ENCODE results near the gene AQP2.

DNA sequence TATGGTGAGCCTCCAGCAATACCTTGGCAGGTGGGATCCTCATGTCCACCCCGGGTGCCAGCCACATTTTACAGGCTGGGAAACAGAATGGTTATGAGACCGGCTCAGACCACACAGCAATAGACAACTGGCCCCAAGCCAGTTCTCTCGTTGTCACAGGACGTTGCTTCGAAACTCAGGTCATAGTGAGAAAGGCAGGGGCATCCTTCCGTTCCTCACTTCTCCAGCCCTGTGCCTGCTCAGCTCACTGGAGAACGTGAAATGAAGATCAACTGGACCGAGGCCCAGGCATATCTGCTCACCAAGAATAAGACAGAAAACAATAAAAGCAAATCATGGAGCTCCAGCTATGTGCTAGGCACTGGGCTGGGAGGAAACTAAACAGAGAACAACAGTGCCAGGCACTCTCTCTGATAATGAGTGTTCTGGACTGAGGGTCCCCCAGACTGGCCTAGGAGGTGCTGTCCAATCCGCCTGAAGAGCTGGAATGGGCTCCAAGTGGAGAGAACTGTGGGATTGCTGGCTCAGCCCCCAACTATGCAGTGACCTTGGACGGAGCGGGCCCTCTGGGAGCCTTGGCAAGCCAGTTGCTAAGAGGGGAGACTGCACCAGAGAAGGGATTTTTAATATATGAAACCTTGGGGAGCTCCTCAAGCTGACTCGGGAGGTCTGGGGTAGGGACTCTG is 28.0 kb upstream of the AQP2 start:
- TF ChIP-seq, protein P1, sequence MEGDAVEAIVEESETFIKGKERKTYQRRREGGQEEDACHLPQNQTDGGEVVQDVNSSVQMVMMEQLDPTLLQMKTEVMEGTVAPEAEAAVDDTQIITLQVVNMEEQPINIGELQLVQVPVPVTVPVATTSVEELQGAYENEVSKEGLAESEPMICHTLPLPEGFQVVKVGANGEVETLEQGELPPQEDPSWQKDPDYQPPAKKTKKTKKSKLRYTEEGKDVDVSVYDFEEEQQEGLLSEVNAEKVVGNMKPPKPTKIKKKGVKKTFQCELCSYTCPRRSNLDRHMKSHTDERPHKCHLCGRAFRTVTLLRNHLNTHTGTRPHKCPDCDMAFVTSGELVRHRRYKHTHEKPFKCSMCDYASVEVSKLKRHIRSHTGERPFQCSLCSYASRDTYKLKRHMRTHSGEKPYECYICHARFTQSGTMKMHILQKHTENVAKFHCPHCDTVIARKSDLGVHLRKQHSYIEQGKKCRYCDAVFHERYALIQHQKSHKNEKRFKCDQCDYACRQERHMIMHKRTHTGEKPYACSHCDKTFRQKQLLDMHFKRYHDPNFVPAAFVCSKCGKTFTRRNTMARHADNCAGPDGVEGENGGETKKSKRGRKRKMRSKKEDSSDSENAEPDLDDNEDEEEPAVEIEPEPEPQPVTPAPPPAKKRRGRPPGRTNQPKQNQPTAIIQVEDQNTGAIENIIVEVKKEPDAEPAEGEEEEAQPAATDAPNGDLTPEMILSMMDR (IDR thresholded peaks at IDR 0.05): no peak
- TF ChIP-seq POLR2A (IDR thresholded peaks at IDR 0.05): no peak
